Hematopoietic multipotent progenitor cell treated with erythropoietin and hydrocortisone succinate and interleukin-3 and kit ligand, for 15 days (in vitro differentiated cells): ENCODE measurements around the gene SEMA6A.
"Not testable (repeated sequence)": the region's sequence is repeated elsewhere in the genome, so short reads cannot be mapped to it uniquely, and the experiment has no call there.

ENCODE experiments used
- DNase-seq: peaks from one replicate; pipeline ENCODE4 v3.0.0-alpha.2; 2015; ENCODE audit warnings: low spot score

Gene SEMA6A

DNA sequence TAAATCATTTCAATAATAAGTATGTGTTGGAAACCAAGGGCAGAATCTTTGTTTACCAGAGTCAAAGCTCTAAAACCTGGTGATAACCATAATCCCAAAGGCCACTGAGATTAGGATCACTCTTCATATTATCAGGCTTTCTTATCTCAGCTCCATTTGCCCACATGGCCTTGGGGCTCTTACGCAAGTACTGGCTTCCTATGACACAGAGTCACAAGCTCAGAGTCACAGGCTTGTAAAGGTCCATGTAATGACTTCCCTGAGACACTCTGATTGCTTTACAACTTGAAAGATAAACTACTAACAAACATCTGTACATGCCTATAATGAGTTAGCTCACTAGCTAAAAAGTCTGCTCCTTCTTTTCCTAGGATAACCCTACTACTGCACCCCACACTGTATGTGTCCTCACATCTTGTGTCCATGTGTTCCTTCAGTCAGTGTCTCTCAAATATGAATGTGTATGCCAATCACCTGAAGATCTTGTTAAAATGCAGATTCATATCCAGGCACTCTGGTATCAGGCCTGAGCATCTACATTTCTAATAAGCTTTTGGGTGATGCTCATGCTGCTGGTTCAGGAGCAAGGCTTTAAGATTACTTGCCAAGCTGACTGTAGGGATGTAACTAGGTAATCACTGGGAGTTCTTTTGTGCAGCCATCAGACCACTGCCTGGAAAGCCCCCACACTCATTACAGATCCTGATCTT is 28.4 kb downstream of the SEMA6A start:
- DNase-seq, result no peak

DNA sequence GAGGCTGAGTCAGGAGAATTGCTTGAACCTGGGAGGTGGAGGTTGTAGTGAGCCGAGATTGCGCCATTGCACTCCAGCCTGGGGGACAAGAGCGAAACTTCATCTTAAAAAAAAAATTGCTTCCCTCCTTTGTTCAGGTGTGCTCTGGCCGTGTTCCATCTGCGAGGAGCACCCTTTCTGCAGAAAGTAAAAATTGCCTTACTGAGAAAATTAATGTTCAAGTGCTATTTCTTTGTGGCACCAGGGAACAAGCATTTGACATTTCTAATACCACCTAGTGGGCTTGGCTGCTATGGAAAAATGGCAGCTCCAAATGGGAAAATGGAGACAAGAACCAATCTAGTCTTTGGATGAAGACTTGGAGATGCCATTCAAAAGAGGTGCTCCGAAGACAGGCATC is 29.2 kb downstream of the SEMA6A start:
- not testable (repeated sequence) for DNase-seq

DNA sequence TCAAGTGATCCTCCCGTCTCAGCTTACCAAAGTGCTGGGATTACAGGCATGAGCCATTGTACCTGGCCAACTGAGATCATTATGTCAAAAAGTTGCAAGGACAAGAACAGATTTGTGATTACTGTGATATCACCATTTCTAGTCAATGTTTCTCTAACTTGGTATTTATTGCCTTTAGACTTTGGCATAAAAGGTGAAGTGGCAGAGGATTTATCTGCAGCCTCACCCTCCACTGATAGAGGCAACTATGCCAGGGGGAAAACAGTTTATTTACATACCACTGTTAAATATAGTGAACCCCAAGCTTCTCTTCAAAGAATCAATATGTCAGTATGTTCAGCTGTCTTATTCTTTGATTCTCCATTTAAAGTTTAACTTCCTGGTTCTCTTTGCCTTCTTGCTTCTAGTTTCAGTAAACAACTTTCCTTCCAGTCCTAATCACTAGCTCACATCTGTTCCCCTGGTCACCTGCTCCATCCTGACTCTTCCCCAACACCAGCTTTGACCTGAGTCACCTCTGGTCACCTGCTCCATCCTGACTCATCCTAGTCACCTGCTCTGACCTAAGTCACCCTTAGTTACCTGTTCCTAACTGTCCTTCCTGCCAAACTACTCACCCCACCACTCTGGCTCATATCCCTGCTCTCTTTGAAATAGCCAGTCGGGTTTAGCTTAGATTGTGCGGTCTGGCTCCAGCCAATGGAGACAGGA is 29.9 kb downstream of the SEMA6A start:
- DNase-seq, result no peak

DNA sequence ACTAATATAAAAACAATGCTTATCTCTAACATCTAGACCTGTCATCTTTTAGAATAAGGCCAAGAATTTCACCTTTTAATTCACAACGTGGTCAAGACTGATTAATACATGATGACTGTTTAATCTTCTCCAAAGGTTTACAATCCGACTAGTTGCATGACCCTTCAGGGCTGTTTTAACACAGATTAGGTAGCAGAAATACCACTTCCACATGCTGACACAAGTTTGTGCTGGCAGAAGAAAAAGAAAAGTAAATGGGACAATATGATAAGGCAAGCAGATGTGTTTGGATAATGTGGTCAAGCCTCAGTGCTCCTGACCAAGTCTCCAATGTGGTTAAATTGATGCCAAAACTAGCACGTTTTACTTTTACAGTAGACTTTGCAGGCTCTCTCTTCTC is 31.1 kb downstream of the SEMA6A start:
- DNase-seq, result no peak

DNA sequence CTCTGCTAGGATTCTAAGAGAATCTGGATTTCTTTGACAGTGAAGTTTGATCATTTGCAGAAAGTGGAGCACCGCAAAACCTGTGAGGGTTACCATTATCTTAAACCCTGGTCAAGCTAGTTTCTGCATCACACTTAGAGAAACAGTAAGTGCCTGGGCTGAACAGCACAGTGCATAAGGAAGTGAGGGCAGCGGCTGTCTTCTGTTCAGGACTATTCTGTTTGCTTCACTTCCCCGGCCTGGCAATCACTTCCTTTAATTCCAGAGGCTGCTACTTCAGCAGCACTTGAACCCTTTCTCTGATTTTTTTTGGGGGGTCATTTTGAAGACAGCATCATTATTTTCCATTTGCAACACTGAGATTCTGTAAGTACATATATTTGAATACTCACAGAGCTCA is 32.0 kb downstream of the SEMA6A start:
- no peak for DNase-seq

DNA sequence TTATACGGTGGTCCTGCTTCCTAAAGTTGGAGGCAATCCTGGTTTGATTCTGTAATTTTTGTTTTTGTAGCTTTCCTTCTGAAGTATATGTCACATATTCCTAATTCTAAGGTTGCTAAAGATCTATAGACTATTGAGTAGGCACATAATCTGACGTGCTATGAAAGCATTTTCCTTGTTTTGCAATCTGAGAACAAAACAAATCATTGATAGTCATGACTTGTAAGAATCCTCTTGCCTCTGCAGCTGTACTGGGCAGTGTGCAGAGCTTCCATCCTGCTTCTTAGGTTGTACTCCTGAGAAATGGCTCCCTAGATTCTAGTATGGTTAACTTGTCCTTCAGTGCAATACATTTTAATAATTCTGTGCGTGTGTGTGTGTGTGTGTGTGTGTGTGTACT is 35.4 kb downstream of the SEMA6A start:
- DNase-seq, result no peak

DNA sequence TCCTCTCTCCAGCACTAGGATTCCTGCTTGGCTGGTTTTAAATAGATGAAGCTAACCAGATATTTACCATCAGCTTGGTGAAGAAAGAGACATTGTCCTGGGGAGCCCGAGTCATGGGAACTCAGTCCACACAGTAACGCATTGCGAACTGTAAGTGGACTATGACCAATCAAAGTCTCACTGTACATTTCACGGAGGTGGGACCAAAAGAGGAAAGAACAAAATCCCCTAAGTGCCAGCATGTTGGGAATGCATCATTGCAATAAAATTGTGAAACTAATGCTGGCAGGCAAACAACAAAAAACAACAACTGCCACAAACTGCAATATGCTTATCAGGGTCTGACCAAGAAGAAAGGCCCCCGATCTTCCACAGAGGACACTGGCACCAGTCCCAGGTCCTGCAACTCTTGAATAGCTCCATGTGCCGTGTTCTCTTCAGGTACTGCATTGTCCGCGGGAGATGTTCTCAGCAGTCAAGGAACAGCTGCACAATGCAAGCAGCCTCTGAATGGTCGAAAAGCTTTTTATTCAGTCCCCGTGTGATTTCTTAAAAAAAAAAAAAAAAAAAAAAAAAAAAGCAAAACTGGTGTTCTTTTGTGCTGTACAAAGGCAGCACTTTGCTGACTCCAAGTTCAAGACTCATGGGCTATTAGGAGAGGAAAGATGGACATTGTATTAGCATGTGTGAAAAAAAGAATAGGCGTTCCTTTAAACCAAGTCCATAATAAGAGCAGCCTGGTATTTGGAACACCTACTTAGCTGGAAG is 38.1 kb downstream of the SEMA6A start:
- no peak for DNase-seq

DNA sequence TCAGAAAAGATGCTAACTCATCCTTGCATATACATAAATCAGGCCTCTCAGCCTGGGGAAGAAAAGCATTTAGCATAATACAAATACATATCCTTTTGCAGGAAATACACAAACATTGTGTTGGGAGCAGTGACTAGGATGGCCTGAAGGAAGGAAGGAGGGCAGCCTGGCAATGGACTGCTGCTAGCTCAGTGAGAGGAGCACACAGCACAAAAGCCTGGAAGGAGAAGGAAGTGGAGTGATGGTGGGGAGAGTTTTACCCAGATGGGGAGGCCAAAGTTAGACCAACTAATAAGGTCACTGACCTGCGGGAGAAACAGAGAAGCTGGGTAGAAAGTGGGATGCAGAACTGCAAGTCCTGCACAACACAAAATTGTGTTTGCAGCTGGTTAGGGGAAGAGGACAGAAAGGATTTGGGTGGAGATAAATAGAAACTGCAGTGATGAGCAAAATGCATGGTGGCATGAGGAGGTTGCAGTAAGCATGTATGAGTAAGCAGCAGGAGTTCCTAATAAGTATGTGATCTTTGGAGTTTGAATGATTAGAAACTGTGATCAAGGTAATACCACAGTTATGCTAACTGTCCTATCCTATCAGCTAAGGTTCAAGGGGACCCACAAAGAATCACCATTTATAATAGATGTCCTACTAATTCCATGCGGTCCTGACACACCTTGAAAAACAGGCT is 39.5 kb downstream of the SEMA6A start:
- DNase-seq, result no peak

DNA sequence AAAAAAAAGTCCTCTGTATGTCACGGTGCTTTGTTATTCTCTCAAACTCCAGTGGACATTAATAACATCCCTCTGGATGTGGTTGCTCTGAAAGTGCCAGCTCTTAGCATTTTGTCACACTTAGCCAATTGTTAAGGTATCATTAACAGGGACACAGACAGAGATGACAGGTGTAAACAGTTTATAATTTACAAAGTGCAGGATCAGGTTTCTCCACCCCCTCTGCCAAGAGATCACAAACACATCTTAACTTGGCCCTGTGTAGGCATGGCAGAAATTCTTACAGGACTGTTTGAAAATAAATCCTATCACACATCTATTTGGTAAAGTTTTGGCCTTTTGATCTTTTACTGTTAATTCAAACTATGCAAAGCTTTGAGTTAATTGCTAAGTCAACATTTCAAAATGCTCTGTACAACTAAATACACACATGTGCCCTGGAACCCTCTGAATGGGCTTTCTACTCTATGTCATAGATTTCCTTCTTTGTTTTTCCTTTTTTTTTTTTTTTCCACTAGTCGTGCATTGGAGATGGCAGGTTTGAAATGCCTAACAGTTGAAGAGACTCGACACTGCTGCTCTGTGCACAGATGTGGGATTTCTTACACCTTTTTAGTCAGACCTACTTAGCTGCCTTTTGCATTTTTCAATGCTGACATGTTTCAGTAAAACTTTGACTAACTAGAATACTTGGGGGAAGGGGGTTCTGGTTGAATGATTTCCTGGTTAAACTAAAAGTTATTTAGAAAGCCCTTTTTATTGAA is 41.7 kb downstream of the SEMA6A start:
- no peak for DNase-seq

DNA sequence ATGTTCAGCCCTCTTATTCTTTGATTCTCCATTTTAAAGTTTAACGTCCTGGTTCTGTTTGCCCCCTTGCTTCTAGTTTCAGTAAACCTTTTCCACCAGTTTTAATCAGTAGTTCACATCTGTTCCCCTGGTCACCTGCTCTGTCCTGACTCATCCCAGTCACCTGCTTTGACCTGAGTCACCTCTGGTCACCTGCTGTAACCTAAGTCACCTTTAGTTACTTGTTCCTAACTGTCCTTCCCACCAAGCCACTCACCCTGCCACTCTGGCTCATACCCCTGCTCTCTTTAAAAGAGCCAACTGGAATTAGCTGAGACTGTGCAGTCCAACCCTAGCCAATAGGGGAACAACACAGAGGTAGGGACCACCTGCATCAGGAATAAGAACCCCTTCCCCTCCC is 43.0 kb downstream of the SEMA6A start:
- DNase-seq, result no peak

DNA sequence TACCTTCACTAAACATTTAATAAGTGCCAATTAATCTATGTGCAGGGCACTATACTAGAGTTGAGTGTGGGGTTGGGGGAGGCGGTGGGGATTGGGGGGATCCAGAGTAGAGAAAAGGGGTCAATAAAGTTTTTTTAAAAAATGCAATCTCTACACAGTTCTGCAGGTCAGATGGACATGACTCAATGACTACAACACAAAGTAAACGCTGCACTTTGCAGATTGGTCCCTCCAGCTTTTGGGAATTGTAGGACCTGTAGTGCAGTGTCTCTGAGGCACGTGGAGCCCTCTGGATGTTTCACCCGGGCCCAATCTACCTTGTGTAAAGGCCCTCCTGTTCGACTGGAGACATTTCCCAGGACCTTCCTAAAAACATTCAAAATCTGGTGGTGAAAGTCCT is 43.5 kb downstream of the SEMA6A start:
- no peak for DNase-seq

DNA sequence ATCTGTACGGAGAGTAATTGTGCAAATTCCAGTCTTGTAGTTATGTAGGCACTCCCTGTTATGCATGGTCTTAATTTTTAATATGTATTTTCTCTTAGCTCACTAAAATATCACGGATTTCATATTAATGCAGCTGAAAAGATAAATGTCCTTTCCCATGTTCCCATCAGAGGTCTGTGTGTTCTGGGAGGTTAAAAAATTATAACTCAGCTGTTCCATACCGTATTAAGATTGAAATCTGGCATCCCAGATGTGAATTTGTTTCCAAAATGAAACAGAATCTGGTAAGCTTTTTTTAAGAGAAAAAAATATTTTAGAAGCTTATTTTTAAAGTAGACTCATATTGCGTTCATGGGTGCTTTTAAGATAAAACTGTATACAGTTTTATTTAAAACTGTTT is 44.3 kb downstream of the SEMA6A start:
- no peak for DNase-seq

DNA sequence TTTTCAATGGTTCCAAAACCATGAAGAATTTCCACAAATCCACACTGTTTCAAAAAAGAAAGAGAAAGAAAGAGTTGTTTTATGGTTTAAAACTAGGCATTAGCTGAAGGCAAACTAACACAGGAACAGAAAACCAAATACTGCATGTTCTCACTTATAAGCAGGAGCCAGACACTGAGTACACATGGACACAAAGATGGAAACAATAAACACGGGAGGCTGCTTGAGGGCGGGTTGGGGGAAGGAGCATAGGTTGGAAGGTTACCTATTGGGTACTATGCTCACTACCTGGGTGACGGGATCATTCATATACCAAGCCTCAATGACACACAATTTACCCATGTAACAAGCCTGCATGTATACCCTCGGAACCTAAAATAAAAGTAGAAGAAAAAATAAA is 45.0 kb downstream of the SEMA6A start:
- no peak for DNase-seq

DNA sequence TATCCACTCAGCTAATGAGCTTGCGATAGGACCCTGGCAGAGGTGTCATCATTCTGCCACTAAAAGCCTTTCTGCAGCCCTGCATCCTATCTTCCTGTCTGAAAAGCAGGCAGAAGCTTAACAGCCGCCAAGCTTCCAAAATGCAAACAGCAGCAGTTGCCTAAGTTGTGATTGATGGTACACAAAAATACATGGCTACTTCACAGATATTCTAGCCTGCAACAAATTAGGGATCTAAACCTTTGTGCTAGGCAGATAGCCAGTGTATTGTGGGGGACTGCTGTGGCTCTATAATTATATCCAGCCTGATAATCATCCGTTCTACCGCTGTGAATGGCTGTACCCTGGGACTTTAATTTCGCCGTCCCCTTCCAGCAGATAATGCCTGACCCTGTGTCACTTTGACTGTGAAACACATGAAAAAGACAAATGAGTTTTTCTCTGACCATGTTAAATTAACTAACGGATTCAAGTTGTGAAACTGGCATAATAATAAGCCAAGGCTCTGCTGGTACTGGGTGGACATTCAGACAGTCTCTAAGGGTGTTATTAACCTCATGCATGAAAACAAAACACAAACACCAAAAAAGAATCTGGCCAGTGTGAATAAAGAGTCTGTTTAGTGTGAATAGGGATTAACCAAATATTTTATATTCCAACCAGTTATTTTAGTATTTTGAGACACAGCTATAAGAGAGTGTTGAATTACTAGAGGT is 45.9 kb downstream of the SEMA6A start:
- no peak for DNase-seq

DNA sequence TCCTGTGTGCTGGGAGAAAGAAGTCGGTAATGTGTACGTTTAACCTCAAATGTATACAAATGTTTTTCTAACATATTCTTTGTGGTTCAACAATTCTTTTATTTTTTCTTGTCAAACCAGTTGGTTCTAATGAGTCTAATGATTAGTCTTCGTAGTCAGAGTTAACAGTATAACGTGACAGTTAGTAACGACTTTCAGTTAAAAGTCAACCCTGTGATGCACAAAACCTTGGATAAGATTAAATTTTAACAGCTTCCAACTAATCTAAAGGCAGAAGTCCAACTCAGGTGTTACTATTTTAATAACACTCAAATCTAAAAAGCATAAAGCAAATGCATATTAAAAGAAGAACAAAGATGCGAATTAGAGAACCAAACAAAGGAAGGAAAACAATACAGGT is 47.0 kb downstream of the SEMA6A start:
- no peak for DNase-seq

DNA sequence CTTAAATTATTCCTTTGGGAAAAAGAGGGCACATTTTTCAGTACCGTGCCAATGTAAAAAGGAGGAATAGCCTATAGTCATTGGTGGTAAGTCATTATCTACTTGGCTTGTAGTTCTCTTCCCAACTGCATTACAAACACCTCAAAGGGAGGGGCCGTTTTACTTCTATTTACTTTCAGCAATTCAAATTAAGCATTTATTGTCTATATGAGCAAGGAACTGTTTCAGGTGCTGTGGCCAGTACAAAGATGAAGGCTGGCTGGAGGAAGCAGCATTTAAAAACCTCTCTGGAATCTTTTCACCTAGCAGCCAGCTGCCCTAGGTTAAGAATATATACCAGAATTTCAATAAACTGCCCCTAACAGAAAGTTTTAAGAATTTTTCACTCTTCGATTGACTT is 48.9 kb downstream of the SEMA6A start:
- DNase-seq, result no peak

DNA sequence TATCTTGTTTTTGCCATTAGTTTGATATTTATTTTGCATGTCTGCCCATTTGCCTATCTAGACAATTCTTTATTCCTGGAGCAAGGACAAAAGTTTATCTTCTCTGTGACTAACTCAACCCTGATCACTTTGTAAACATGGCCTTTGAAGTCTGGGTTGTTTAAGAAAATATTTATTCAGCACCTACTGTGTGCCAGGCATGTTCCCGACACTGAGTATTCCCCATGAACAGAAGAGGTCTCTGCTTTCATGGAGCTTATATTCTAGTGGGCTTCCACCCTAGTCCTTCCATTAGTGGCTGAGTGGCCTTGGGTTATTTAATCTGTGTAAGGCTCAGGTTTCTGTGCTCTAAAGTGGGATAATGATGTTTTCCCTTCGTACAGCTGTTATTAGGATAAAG is 49.7 kb downstream of the SEMA6A start:
- no peak for DNase-seq

DNA sequence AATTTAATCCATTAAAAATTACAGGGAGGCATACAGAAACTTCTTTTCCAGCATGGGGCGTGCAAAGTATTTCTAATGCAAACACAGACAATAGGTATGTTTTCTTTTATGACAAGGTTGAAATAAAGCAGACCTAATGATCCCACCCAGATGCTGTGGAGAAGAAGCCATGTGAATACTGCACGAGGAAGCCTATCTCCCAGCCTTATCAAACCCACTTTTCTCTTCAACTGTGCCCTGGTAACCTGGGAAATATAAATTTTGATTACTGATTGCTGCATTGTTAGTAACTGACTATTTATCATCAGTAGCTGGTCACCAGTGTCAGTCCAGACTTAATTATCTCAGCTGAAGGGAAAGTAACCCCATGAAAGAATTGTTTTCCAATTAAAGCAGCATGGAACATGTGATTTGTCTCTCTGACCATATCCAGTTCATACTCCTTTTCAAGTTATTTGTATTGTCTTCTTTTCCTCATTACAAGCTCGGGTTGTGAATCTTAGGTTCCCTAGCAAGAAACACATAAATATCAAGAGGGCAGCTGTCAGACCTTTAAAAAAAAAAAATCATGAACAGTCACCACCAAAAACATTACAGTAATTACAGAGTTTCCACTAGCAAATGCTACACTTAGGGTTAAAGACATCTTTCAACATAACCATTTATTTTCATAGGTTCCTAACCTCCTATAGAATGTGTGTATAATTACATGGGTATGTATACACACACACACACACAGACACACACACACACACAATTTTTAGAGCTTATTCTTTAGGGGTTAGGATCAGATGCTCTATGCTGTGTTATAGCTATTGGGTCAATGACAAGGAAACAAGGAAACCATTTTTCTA is 50.3 kb downstream of the SEMA6A start:
- no peak for DNase-seq

DNA sequence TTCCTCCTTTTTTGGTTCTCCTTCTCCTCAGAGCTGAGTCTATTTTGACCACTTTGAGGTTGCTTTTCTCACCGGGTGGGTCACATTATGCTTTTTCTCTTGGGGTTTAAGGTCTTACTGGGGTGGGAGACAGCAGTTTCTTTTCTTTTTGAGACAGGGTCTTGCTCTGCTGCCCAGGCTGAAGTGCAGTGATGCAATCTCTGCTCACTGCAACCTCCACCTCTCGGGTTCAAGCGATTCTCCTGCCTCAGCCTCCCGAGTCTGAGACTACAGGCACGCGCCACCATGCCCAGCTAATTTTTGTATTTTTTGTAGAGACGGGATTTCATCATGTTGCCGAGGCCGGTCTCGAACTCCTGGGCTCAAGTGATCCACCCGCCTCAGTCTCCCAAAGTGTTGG is 51.4 kb downstream of the SEMA6A start:
- DNase-seq, result not testable (repeated sequence)
